UCSD-AML1 (cell line): ENCODE data around the gene CAMK1.
A peak's percentile ranks its signal among the peaks of the same experiment; 100 is the strongest.

Source experiments
- DNase-seq: peaks from one replicate; lab custom pipeline; 2025; ENCODE audit not compliant: unreplicated experiment; lab: John Stamatoyannopoulos, UW

Gene CAMK1

DNA sequence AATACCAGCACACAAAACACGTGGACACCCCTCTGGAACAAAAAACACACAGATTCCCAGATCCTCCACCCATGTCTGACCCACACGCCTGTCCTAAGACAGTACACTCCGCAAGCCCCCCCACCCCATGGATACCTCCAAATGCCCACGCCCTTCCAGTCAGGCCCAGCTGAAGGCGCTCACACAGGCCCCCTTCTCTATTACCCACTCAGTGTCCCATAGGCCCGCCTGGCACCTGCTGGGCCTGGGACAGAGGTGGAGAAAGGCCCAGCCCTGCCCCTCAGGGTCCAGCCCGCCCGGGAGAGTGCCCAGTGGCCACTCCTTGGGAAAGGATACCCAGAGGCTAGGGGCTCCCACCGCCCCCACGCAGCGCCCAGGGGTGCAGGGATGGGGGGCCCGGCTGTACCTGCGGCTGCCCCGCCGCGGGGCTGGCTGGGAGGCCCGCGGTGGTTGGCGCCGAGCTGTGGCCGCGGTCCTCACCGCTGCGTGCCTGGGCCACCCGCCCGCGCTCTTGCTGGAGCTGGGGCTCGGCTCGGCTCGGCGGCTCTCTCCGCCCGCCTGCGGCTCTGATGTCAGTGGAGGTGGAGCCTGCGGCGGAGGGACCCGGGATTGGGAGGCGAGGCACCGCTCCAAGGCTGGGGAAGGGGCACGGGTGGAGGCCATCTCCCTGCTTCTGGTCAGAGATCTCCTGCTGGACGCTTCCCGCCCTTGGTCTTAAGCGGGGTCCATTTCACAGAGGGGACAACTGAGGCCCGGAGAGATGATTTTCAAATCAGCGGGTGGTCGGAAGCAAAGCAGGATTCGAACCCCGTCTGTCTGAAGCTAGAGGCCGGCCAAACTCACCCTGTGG, at the start of gene CAMK1:
Gene CAMK1, minus strand, starts transcription at position 522 of the 850 bp plus-strand sequence. CDS start 2,198 bp downstream, outside the sequence.
- peak; percentile 61 for DNase-seq

DNA sequence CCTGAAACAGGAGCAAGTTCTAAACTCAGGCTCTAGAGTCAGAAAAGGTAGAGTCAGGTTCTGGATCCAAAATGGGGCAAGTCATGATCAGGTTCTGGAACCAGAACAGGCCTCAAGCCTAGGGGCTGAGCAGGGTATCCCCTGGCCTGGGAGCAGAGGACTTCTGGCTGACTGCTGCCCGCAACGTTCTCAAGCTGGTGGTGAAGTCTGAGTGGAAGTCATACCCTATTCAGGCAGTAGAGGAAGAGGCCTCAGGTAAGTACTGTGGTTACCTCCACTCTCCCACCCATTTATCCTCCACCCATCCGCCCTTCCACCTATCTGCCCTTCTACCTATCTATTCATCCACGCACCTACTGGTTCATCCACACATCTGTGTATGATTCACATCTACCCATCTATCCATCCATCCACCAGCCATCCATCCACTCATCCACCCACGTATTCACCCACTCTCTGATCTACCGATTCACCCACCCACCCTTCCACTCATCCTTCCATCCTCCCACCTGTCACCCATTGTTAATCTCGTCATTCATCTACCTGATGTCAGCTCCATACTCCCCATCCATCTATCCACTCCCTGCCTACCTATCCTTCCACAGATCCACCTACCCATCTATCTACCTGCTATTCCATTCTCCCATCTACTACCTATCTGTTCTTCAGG, 49.1 kb upstream of the CAMK1 start:
- no peak for DNase-seq

DNA sequence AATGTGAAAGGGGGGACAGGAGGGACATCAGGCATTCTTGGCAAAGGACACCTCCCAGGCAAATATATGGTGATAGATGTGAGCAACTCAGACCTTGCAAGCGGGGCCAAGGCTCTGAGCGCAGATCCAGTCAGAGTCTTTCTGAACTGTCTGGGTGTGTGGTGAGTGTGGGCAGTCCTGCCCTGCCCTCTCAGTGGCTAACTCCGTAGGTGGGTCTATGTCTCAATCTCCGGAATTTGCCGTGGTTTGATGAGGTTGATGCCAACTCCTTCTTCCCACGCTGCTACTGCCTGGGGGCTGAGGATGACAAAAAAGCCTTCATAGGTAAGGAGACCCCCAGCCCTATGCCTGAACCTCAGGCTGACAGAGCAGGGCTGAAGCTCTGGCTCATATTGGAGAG, 47.7 kb upstream of the CAMK1 start:
- no peak for DNase-seq

DNA sequence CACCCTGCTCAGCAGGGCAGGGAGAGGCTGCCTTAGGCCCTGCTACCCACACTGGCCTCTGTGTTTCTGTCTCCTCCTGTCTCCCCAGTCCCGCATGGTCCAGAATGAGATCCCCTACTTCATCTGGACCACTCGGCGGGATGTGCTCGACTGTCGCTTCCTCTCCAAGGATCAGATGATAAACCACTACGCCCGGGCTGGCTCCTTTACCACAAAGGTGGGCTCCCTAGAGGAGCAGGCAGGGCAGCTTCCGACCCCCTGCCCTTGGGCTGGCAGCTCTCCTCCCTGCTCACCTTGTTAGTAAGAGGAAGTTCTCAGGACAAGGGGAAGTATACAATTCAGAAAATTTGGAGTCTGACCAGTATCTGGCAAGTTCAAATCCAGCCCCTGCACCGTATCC, 46.2 kb upstream of the CAMK1 start:
- no peak for DNase-seq

DNA sequence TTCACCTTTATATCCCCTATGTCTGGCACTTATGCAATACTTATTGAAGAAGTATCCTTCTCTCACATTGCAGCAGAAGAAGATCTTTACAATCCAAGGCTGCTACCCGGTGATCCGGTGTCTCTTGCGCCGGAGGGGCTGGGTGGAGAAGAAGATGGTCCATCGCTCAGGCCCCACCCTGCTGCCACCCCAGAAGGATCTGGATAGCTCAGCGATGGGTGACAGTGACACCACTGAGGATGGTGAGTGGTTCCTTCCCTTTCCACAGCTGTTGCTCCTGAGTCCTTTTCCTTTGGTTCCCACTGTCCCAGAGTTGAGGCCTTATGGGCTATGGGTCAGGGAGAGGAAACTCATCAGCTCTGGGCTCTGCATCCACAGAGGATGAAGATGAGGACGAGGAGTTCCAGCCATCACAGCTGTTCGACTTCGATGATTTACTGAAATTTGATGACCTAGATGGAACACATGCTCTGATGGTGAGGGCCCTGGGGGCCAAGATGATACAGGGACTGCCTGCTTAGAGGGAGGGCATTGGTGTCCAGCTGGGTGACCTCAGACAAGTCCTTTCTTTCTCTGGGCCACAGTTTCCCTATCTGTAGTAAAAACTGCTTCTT, 43.2 kb upstream of the CAMK1 start:
- no peak for DNase-seq

DNA sequence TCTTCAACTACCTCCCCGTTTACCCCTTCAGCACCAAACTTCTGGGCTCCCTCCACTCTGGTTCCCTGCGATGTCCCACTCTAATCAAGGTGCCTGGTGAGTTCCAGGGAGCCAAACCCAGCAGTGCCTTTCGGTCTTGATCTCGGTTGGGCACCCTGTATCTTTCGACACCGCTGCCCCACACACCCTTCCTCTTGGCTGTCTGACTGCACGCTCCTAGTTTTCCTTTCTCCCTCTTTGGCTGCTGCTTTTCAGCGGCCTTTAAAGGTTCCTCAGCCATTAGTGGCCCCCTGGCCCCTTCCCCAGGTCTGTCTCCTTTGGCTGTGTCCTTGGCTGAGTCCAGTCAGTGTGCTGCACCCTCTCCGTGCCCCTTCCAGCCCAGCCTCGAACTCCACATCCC, 41.1 kb upstream of the CAMK1 start:
- no peak for DNase-seq

DNA sequence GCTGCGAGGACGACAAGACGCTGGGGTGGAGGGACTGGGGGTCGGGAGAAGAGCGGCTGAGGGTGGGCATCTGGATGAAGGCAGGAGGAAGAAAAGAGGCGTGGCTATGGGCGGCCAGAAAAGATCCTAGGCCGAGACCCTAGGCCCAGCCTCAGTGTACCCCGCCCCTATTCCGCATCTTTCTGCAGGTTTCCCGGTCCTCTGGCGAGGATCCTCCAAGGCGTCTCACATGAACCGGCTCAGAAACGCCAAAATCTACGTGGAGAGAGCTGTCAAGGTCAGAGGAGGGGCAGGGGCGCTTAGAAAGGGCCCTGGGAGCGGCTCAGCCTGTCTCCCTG, 40.7 kb upstream of the CAMK1 start:
- no peak for DNase-seq

DNA sequence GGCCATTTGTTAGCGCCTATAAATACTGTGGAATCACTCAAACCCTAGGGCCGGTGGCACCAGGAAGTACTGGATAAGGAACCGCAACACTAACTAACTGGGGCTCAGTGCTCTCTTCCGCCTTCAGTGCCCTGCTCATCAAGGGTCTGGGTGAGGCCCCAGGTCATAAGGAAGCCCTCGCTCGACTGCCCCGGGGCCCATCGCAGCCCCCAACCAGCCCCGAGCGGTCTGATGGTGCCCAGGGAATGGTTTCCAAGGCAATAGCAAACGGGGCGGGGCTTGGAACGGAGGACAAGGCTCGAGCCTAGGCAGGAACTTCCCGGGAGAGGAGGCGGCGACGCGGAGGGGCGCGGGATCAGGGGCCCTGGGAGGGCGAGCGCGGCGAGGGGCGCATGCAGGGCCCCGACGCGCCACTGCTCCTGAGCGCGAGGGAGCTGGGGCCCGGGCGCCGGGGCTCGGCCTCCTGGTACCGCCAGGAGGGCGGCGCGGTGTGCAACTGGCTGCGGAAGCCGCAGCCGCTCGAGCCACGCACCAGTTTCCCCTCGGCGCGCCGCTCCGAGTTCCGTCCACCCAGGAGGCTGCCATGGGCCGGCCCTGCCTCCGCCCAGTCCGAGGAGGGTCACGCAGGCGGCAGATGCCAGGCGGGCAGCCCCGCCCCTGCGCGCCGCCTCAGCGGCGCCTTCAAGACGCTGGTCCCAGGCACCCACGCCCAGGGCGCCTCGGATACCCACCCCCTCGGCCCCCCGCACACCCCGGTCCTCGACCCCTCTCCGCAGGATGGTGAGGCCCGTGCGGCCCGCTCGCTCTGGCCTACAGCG, 40.1 kb upstream of the CAMK1 start, which contains the start of gene TTLL3:
Gene TTLL3, plus strand, starts transcription at position 648 of the 818 bp plus-strand sequence. CDS start 400 bp downstream, outside the sequence.
- no peak for DNase-seq

DNA sequence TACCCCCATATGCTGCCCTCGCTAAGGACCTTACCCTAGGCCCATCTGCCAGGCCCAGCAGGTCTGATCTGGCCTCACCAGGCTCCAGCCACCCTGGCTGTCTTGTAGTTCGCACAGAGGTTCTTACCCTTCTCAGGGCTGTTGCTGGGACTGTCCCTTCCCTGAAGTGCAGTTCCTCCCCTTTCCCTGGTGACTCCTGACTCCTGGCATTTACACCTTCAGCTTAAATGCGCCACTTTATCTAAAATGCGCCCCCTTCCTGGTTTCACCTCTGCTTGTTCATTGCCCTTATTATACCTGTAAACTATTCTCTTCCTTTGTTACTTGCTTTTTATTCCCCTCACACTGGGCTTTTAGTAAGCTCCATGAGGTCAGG, 39.5 kb upstream of the CAMK1 start:
- DNase-seq: no peak

DNA sequence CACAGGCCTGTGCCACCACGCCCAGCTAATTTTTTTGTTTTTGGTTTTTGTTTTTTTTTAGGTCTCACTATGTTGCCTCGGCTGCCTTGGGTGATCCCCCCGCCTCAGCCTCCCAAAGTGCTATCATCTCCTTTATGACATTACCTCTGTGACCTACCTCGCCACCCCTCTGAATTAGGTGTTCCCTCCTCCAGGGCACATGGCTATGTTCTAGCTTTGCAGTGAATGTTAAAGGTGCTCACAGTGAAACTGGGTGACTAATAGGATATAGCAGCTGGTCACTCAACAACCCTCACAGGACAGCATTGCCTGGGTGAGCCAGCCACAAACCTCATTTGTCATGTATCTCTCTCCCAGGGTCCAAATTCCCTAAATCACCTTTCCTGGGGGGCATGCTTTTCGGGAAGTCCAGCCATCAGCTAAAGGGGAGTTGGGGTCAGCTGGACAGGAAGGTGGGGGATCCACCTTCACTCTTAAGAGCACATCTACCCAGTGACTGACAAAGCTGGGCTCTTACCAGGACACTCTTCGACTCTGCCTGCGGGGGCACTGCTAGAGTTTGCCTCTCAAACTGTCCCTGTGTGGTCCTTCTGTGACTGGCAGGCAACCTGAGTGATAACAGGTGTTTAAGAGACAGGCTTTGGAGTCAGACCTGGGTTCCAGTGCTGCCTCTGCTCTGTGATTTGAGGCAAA, 38.7 kb upstream of the CAMK1 start:
- DNase-seq: peak; percentile 22

DNA sequence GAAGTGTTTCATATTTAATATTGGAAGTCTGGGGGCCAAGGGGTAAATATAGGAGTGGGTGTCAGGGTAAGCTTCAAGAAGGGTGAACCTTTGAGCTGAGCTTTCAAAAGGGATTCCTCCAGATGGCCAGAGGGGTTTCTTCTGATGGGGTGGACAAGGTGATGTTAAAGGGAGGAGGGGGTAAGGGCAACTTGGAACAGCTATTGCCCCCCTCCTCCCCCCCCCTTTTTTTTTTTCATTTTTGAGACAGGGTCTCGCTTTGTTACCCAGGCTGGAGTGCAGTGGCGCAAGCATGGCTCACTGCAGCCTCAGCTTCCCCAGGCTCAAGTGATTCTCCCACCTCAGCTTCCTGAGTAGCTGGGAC, 38.2 kb upstream of the CAMK1 start:
- DNase-seq: no peak

DNA sequence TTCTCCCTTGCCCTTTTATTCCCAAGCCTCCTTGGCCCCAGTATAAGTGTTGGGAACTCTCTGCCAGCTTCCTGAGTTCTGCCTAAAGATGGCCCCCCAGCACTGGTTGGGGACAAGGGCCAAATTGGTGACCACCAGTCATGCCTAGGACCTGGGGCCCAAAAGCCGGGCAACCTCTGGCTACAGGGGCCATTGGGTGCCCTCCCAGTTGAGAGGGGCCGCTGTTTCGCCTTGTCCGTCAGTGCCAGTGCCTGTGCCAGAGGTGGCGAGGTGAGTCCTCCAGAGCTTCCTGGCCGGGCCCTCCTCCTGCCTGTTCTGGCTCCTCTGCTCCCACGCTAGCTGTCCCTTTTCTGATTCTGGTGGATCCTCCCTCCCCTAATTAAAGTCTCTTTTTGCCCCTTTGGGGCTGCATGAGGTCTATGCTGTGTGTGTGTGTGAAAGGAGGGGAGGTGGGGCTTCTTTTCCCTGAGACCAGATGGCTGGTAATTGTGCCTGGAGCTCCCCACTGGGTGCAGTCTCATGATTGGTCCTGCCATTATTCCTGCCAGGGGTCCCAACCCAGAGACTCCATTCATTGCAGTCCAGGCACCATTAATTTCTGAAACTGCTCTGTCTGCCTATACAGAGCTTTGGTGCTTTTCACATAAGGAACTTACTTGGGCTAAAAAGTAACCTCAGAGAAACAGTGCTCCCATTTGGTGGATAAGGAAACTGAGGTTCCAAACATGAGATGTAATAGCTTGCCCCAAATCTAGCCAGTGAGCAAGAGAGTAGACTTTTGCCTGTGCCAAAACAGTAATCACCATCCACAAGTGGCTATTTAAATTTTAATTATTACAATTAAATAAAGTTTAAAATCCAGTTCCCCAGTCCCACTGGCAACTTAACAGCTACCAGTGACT, 37.2 kb upstream of the CAMK1 start:
- DNase-seq: no peak

DNA sequence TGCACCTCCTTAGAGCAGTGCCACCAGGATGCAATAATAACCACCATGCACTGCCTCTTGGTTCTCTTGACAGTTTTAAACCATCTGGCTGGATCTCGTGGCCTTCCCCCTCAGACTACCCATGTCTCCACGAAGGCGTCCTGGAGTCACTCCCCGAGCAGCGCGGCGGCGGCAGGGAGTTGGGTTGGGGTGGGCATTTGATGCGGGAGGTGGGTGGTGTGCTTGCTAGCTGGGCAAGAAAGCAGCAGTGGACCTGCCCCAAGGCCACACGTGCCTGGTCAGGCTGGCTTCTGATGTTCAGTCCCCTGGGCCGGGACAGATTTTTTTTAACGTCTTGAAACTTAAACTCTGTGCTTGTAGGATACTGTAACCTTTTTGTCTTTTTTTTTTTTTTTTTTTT, 36.4 kb upstream of the CAMK1 start:
- no peak for DNase-seq

DNA sequence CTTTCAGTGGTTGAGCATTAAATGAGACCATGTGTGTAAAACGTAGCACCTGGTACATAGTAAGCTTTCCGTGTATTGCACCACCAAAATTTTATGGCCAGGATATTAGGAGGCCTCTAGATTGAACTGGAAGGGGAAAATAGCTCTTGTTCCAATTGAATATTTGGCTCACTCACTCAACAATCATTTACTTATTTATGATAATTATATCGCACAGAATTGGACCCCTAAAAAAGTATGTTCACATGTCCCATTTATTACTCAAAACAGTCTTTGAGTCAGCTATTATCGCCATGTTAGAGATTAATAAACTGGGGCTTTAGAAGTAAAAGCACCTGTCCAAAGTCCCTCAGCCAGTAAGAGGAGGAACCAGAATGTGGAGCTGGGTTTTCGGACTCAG, 35.2 kb upstream of the CAMK1 start:
- DNase-seq: no peak

DNA sequence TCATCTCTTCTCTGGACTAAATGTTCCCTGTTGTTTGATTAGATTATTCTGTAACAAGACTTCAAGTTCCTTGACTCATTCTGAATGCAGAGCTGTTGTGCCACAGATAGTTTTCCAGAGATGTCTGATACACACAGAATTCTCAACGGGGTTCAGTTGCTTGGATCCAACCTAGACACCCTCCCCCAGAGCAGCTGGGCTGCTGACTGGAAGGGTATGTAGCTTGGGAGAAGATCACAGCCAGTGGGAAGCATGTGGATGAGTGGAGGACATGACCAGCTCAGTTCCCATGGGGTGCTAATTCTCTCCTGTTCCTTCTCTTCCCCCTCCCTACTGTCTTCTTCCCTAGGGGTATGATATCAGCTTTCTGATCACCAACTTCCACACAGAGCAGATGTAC, 33.7 kb upstream of the CAMK1 start:
- no peak for DNase-seq

DNA sequence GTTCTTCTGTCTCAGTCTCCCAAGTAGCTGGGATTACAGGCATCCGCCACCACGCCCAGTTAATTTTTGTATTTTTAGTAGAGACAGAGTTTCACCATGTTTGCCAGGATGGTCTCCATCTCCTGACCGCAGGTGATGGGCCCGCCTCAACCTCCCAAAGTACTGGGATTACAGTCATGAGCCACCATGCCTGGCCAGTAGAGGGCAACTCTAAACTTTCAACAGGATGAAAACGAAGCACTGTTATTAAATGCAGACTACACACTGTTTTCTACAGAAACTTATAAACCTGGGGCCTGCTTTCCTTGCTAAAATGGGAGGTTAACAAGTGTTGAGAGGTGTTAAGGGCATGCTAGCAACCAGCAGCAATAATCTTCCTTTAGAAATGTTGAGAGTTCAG, 30.8 kb upstream of the CAMK1 start:
- no peak for DNase-seq

DNA sequence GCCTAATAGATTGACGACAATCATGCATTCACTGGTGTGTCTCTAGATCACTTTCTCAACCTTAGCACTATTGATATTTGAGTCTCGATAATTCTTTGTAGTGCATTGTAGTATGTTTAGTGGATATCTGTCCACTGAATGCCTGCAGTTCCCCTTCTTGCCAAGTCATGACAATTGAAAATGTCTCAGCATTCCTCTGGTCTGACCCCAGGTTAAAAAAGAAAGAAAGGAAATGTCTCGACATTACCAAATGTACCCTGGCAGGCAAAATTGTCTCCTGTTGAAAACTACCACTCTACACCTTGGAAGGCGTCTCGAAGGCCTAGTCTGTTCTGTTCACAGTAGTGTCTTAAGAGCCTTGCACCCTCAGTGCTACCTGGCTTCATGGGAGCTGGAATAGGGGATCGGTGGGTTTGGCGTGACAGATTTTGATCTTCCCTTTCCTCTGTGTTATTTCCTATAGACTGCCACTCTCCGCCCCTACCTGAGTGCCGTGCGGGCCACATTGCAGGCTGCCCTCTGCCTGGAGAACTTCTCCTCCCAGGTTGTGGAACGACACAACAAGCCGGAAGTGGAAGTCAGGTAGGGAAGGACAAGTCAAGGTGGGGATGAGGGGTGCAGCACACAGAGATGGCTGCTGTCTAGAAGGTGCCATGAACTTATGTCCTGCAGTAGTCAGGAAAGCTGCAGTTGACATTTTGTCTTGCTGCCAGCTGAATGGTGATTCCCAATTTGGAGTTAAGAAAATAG, 27.6 kb upstream of the CAMK1 start:
- DNase-seq: no peak

DNA sequence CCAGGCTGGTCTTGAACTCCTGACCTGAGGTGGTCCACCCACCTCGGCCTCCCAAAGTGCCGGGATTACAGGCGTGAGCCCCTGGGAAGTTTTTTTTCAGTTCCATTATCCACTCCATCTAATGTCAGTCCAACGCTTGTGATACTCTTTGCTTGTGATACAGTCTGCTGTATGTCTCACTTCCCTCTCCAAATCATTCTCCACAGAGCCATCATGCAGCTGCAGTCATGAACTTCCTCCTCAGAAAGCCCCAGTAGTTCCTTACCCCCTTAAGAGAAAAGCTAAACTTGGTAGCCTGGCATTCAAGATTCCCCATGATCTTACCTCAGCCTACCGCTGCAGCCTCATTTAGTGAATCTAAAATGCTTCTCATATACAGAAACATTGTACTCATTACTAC, 25.5 kb upstream of the CAMK1 start:
- DNase-seq: no peak

DNA sequence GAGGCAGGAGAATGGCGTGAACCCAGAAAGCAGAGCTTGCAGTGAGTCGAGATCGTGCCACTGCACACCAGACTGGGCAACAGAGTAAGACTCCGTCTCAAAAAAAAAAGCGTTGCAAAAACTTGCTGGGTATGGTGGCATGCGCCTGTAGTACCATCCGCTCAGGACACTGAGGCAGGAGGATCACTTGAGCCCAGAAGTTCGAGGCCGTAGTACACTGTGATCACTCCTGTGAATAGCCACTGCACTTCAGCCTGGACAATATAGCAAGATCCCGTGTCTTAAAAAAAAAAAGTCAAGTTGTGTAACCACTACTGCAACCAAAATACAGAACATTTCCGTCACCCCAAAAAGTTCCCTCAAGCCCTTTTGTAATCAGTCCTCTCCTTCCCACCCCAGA, 24.7 kb upstream of the CAMK1 start:
- DNase-seq: no peak
